GM23248 (cell line): ENCODE data around the gene DUOX2.

Experiments
- EZH2 ChIP-seq: fragments of 200-600 bp; sonication (generic); IDR thresholded peaks from 2 replicates; pipeline ENCODE4 v1.6.1; 2018; ENCODE audit warnings: antibody characterized with exemption, mild to moderate bottlenecking; ENCODE audit not compliant: insufficient read depth, poor library complexity, severe bottlenecking
- EZH2phosphoT487 ChIP-seq: fragments of 200-600 bp; sonication (generic); IDR thresholded peaks from 2 replicates; pipeline ENCODE4 v1.6.1; 2018; ENCODE audit warnings: antibody characterized with exemption, moderate library complexity, mild to moderate bottlenecking, low read depth; ENCODE audit not compliant: insufficient read depth

- TF ChIP-seq EZH2 (no peak), EZH2phosphoT487 (no peak)
These were observed 26.5 kb downstream of the DUOX2 start for GRCh38 chr15:45087513-45087912.
